Effector CD8-positive, alpha-beta T cell (primary cell): ENCODE data around the gene TCF7.

Experiments
- DNase-seq: peaks from one replicate; lab custom pipeline; 2025; lab: John Stamatoyannopoulos, UW

The TCF7 gene

DNA sequence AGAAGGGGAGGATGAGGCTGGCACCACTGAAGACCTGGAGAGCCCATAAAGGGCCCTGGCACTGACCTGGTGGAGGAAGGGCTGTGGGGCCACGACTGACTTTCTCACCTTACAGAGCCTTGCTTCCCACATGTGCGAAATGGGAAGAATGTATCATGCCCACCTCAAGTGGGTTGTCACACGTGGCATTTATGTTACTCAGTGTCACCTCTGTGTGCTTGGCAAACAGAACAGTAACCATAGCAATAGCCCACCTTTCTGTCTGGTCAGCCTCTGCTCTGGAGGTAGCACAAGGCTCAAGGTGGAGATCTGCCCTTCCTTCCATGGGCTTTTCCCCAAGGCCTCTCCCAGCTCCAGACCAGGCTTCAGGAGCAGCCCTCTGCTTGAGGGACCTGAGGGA lies 16.7 kb downstream of the TCF7 start:
- no peak for DNase-seq

DNA sequence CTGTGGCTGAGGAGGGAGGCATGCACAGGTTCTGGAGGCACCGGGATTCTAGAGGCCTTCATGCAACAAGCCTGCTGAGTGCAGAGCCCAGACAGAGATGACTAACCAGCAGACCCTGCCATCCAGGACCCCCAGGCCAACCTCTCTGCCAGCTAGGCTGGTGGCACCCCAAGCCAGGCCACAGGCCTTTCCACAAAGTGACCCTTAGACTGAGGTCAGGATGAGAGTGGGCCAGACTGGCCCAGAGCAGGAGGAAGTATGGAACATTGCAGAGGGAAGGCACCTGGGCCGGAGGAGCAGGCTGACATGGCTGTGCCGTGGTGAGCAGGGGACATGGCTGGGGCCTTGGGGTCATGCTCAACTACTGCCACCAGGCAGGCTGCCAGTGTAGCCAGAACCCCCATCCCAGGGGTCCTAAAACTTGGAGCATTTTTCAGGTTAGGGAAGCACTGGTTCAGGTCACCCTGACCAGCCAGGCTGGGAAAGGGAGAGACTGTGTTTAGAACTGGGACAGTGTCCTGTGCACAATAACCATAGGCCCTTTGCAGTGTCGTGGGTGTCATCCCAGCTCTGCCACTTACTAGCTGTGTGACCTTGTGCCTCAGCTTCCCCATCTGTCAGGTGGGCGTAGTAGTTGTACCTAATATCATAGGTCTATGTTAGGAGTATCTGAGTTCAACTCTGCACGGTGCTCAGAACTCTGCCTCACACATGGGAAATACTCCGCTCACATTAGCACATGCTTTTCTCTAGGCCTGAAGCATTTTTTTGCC lies 17.3 kb downstream of the TCF7 start:
- DNase-seq: no peak

DNA sequence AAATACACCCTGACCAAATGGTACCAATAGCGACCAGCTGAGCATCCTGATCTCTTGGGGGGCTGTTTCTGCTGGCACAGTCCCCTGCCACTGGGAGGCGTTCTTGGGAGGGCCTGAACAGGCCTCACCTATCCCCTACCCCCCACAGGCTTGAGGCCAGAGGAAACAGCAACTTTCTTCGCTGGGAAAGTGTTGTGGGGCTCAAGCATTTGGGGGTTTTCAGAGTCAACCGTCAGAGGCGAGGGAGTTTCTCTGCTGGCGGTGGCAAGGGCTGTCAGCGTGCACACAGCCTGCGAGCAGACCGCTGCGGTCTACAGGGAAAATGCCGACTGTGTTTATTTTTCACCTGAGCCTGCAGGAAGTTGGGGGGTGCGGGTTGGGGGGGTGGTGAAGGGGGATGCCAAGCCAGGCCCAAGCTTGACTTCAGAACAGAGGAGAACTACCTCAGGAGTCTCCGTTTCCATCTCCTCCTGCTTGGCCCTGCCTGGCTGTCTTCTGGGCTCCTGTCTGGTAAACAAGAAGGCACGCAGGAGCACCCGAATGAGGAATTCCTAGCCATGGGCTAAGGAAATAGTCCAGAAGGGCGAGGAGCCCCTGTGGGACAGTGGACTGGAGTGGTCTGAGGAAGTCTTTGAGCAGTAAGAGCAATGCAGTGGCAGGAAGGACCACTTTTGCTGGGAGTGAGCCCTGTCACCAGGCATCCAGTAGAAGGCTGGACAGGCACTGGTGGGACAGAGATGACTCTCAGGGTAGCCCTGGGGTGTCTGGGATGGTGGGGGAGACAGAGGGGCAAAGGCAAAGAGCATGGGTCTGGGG lies 18.1 kb downstream of the TCF7 start:
- peak; percentile 77 for DNase-seq

DNA sequence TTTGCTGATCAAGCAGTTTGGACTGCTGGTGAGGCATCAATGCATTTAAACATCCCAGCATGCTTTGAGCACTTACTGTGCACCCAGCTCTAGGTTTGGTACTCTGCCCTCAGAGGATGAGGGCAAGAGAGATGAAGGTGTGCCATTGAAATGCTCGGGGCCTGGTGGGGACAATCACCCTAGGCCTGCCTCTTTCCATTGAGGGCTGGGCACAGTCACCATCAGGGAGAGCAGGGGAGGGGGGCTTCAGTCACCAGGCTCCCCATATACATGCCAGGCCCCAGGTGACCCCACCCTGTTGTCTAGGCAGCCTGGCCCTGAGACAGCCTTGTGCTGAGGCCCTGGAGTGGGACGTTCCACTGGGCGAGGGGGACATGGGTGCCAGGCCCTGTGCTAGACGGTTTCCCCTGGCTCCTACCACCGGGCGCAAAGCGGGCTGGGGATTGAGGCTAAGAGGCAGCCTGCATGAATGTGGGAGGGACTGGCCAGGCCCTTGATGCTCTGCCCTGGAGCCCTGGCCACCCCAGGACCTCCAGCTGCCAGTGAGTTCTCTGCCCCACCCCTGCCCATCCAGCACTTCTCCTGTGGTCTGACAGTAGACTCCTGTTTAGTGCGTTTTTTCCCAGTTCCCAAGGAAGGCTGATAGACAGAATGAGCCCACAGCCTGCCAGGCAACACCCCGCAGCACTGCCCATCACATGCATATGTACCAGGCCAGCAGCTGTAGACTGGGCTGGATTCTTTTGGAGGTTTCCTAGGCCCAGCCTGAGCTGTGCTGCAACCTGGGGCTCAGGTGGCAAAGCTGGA lies 18.9 kb downstream of the TCF7 start:
- DNase-seq: no peak

DNA sequence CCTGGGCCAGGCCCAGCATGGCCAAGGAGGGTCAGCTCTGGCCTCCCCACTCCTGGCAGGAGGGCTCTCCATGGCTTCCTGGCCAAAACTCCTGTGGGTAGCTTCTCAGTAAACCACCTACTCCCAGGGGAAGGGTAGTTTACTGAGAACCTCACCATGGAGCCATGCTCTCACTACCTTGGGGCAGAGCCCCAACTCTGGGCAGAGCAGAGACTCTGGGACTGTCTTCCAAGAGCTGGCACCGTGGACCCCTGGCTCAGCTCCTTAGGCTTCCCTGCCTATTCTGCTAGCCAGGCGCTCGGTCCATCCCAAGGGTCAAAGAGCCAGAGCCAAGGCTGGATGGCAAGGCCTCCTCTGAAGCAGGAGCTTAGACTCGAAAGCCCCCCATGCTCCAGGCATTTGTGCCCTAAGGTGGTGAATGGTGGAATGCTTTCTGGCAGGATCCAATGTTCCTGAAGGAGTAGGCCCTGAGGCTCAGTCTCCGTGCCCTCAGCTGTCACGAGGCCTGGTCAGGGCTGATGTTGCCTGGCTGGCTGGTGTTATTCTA lies 19.6 kb downstream of the TCF7 start:
- DNase-seq: no peak

DNA sequence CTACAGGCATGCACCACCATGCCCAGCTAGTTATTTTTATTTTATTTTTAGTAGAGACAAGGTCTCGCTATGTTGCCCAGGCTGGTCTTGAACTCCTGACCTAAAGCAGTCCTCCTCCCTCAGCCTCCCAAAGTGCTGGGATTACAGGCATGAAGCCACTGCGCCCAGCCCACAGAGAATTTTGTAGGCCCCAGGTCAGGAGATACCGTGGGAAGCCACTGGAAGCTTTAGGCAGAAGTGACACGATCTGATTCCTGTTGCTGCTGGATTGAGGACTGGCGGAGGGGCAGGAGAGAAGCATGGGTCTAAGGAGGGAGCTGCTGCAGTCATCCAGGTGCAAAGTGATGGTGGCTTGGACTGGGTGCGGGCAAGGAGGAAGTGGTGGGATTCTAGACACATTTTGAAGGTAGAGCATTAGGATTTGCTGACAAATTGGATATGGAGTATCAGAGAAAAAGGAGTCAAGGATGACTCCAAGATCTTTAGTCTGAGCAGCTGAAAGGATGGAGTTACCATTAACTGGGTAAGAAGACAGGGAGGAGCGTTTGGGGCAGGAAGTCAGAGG lies 20.7 kb downstream of the TCF7 start:
- no peak for DNase-seq

DNA sequence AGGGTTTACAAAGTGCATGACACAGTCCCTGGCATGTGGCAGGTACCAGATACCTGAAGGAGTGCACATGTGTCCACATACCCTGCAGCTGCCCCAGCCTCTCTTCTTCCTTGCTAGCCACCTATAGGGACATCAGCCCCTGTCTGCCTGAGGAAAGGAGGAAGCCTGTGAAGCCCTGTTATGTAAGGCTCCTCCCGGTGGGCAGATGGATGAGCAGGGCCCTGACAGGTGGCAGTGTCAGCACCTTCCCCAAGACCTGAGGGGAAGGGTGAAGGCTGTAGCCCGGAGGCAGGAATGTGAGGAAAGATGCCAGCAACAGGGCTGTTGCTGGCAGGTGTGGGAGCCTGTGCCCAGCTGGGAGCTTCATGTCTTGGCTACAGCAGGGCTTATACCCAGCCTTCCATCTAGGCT lies 21.7 kb downstream of the TCF7 start:
- no peak for DNase-seq

DNA sequence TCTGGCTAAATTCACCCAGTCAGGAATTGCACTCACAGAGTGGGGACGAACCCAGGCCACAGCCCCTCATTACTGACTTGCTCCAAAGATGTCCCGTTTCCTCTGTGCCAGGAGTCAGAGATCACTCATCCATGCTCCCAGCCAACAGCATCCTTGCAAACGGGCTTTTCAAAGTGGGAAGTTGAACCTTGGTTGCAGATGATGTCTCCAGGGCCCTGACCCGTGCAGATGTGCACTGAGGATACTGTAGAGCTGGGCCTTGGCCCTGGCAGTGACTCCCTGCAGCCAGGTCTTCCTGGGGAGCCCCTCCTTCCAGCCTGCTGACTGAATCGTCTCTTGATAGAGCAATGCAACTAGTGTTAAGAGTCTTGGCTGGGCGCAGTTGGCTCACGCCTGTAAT lies 22.3 kb downstream of the TCF7 start:
- DNase-seq: no peak

DNA sequence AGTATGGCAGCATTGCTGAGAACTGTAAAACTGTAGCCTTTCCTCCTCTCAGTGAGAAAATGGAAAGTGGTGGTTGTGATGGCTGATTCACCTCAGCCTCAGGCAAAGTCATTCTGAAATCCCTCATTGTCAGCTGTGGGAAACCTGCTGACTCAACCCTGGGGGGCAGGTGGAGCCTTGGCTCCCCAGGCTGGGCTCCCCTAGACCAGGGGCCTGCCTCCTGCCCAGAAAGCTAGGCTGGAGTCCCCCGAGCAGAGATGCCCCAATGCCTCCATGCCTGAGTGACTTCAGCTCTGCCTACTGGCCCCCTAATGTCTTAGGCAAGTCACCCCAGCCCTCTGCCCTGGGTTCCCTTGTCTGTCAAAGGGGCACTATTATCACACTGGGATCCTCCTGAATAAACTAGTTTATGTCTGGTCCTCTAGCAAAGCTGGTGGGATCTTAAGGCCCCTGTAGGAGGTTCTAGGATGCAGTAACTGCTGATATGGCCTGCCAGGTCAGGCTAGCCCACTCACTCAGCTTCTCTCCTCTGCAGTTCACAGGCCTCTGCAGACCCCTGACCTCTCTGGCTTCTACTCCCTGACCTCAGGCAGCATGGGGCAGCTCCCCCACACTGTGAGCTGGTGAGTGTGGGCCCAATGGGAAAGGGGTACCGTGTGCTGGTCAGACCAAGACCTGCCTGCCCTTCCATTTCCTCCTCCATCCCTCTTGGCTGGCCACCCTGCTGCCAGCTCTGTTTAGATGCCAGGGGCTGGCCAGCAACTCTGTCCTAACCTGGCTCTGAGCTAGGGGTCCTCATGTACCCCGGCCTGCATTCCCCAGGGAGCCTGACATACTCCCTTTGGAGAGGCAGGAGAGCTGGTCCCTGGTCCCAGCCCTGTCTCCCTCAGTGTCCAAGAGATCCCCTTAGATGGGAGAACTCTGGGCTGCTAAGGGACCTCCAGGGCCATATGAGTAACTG lies 24.2 kb downstream of the TCF7 start:
- DNase-seq: no peak

DNA sequence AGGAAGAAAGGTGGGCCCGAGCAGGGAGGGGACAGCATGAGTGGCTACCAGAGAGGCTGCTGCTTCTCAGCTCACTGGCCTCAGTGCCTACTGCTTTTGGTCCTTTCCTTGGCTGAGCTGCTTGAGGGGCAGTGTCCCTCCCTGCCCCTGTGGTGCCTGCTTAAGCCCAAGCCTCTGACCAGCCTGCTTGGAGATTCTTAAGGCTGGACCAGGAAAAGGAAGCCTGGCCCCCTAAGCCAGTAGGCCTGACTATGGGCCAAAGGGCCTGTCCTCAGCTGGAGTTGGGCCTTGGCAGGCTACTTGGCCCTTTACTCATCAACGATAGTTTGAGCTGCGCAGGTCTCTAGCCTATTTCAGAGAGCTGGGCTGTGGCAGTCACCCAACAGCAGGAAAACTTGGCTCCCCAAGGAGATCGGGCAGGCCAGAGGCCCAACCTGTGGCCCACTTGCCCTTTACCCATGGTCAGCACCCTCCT lies 24.9 kb downstream of the TCF7 start:
- DNase-seq: no peak

DNA sequence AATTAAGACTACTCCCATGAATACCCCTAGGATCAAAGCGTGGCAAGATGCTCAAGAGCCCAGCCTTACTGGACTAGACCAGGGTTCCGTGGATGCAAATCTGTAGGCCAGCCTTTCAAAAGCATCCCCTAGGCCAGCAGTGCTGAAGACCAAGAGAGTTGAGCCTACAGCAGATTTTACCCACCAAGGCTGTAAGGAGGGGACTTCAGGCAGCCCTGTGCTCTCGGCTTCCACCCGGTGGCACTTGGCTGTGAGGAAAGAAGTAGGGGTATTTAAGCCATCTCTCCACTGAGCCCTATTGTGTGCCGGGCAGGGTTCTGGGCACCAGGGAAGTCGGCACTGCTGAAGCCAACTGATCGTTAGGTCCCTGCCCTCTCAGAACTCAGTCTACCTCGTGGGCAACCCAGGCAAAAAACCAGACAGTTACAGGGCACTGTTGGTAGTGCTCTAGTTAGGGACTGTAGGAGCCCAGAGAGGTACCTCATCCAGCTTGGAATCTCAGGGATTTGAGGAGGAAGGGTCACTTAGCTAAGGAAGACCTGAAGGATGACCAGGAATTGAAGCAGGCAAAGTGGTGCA lies 25.5 kb downstream of the TCF7 start:
- no peak for DNase-seq

DNA sequence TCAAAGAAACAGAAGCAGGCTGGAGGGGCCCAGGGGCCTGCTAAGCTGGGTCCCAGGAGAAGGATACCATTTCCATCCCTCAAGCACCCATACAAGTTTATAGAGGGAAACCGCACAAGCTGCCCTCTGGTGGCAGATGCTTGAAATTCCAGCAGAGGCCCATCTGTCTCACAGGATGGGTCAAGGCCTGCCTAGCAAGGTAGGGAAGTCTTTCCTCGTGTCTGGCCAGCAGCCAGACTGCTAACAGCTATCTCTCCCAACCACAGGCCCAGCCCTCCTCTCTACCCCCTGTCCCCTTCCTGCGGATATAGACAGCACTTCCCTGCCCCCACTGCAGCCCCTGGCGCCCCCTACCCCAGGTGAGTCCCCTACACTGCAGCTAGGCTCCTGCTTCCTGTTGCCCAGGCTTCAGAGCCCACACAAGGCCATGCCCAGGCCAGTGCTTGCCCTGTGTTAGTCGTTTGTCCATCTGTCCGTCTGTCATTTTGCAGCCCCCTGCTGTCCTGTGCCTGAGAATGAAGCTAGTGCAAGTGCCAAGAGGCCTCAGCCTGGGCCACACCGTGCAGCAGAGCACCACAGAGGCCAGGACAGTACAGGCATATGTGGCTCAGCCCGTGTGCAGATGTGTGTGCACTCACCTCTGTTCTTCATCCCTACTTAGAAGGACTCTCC lies 26.2 kb downstream of the TCF7 start:
- DNase-seq: peak; percentile 46

DNA sequence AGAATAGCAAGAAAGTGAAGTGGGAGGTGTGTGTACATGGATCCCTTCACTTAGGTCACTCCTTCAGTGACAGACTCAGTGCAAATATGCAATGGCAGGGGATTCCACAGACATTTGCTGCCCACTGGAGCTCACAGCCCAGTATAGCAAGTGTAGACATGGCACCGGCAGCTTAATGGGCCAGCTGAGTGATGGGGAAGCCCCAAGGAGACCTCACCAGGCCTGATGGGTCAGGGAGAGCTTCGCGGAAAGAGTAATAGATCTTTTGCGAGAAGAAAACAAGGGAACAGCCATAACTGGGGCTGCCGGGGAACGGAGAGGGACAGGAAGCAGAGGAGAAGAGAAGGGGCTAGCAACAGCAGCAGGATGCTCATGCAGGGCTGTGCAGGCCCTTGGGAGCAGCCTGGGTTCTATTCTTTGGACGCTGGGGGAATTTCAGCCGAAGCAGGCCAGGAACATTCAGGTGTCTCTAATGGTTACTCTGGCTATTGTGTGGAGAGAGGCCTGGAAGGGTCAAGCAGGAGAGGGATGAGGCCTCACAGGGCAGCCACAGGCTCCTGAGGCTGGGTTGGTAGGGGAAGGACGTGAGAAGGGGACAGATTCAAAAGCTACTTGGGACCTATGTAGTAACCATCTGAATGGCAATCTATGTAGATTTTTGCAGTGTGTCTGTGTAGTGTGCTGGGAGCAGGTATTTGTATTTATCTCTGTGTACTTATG lies 27.0 kb downstream of the TCF7 start:
- DNase-seq: no peak

DNA sequence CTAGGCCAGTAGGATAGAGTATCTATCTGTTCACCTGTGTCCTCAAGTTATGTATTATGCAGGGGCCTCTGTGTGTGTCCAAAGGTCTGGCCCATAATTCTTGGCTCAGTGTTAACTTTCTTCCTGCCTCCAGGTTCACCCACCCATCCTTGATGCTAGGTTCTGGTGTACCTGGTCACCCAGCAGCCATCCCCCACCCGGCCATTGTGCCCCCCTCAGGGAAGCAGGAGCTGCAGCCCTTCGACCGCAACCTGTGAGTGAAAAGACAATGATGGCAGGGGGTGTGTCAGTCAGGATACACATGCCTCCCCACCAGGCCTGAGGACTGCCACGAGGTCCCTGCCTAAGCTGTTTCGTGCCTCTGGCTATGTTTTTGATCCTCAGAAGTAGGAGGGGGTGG lies 27.6 kb downstream of the TCF7 start:
- DNase-seq: no peak

DNA sequence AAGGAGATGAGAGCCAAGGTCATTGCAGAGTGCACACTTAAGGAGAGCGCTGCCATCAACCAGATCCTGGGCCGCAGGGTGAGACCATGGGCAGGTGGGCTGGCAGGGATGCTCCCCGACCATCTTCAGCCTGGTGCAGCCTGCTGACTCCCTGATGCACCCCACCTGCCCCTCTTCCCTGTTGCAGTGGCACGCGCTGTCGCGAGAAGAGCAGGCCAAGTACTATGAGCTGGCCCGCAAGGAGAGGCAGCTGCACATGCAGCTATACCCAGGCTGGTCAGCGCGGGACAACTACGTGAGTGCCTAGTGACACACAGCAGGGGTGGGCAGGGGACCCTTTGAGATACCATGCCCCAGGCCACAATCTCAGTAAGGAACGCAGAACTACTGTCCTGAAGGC lies 28.3 kb downstream of the TCF7 start:
- DNase-seq: no peak

DNA sequence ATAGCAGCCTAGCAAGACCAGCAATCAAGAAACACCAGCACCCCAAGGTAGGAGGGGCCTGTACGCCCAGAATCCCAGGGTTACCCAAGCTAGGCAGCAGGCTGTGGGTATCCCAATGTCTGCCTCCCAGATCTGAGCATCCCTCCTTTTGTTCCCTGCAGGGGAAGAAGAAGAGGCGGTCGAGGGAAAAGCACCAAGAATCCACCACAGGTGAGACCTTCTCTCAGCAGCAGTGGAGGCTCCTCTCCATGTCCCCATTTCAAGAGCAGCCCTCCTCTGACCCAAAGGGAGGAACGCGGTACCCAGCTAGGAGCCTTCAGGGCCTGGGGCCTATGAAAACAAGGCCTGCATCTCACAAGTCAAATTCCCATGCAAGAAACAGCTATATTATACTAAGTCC lies 28.9 kb downstream of the TCF7 start:
- no peak for DNase-seq

DNA sequence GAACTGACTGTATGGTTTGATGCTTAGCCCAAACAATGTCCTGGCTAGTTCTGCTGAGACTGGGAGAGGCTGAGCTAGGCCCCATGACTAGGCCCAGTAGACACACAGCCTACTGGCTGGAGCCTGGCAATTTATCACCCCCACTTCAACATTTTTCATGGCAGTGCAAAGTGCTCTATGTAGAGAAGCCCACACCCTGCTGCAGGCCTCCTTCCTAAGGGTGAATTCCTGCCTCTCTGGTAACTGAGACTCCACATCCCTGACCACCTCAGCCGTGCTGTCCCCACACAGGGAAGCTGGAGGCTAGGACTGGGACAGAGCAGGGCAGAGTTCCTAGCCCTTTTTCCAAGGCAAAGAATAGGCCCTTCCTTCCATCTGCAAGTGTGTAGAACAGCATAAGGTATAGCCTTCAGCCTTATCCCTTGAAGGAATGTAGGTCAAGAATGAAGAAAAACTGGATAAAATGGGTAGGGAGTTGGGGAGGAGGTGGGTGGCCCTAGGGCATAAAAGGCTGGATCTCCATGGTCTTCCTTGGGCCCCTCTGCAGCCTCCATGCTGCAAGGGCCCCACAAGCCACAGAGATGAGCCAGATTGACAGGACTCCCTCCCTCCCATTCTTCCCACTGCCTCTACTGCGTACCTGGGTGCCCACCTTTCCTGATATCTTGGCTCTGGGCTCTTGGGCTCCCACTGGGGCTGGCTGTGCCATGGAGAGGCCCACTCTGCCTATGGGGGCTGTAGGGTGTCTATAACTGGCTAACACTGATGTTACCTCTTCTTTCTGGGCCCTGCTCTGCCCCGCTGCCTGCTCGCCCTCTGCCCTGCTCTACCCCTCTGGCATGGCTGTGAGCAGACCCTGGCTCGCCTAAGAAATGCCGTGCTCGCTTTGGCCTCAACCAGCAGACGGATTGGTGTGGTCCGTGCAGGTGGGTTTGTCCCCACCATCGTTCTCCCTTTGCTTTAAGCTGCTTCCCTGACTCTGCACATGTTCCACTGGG lies 29.8 kb downstream of the TCF7 start:
- no peak for DNase-seq
